Retinal pigment epithelial cell (primary cell): ENCODE data around the gene ADAM15.

Experiments
- DNase-seq: peaks from one replicate; pipeline ENCODE4 v3.0.0-alpha.2; 2010; ENCODE audit warnings: low read depth
- H3K4me3 ChIP-seq: 2 replicates; pipeline ENCODE4 v1.5.1; 2011; ENCODE audit warnings: mild to moderate bottlenecking, low read length, control low read depth, moderate library complexity
- CTCF ChIP-seq: conservative IDR thresholded peaks from 2 replicates; pipeline ENCODE4 v1.5.1; 2011; ENCODE audit warnings: low read depth, low read length, control low read depth, inconsistent platforms

Gene ADAM15

GRCh38 chr1:155069551-155070157 is 18.5 kb downstream of the ADAM15 start:
- no peak for TF ChIP-seq CTCF
- no peak for DNase-seq
- H3K4me3 ChIP-seq: no peak overlapping the region

GRCh38 chr1:155070158-155070621 is 19.1 kb downstream of the ADAM15 start:
- no peak for TF ChIP-seq CTCF
- DNase-seq: no peak
- peak overlapping the region; percentile 56 for H3K4me3 ChIP-seq

GRCh38 chr1:155070721-155071569 is 19.8 kb downstream of the ADAM15 start:
- peak; percentile 48 for TF ChIP-seq CTCF
- no peak for DNase-seq

GRCh38 chr1:155071701-155072100 is 20.6 kb downstream of the ADAM15 start:
- TF ChIP-seq CTCF: no peak
- H3K4me3 ChIP-seq: no peak overlapping the region
- DNase-seq: no peak

More at GRCh38 chr1:155070721-155071569, 19.8 kb downstream of the ADAM15 start:
- H3K4me3 ChIP-seq: peak overlapping the region; percentile 56

GRCh38 chr1:155072531-155073289 is 21.6 kb downstream of the ADAM15 start:
- no peak overlapping the region for H3K4me3 ChIP-seq
- no peak for DNase-seq
- TF ChIP-seq CTCF: no peak

GRCh38 chr1:155073377-155074242 is 22.5 kb downstream of the ADAM15 start:
- H3K4me3 ChIP-seq: no peak overlapping the region
- DNase-seq: no peak

More at GRCh38 chr1:155073377-155074242, 22.5 kb downstream of the ADAM15 start:
- TF ChIP-seq CTCF: no peak
